Mesendoderm (in vitro differentiated cells): ENCODE results near the gene HLA-DPB1.
A peak's percentile ranks its signal among the peaks of the same experiment; 100 is the strongest.

Experiments used
- DNase-seq: peaks from one replicate; pipeline ENCODE4 v3.0.0; 2013
- H2AK5ac ChIP-seq: 2 replicates; pipeline ENCODE4 v1.6.1; 2013; ENCODE audit warnings: low read length, inconsistent platforms
- H2BK120ac ChIP-seq: 2 replicates; pipeline ENCODE4 v1.6.1; 2013; ENCODE audit warnings: low read depth, mild to moderate bottlenecking, low read length, moderate library complexity, mixed read lengths
- H2BK15ac ChIP-seq: replicated peaks from 2 replicates; pipeline ENCODE4 v1.6.1; 2013; ENCODE audit warnings: low read depth, mild to moderate bottlenecking, moderate library complexity
- H2BK5ac ChIP-seq: 2 replicates; pipeline ENCODE4 v1.6.1; 2013; ENCODE audit warnings: low read length, inconsistent platforms
- H3K18ac ChIP-seq: 2 replicates; pipeline ENCODE4 v1.6.1; 2013; ENCODE audit warnings: mild to moderate bottlenecking, low read length, mixed read lengths
- H3K23ac ChIP-seq: one replicate; pipeline ENCODE4 v1.6.1; 2013; ENCODE audit warnings: low read length
- H3K27ac ChIP-seq: 2 replicates; pipeline ENCODE4 v1.5.1; 2013; ENCODE audit warnings: low read depth, mild to moderate bottlenecking, inconsistent platforms, low read length, moderate library complexity
- H3K27me3 ChIP-seq: 2 replicates; pipeline ENCODE4 v1.6.1; 2013; ENCODE audit warnings: low read length, control low read depth, mild to moderate bottlenecking, inconsistent platforms; ENCODE audit not compliant: insufficient read depth, poor library complexity
- H3K36me3 ChIP-seq: 2 replicates; pipeline ENCODE4 v1.6.1; 2013; ENCODE audit warnings: low read length, inconsistent platforms; ENCODE audit not compliant: control insufficient read depth, insufficient read depth
- H3K4ac ChIP-seq: one replicate; pipeline ENCODE4 v1.6.1; 2013; ENCODE audit warnings: low read depth, mild to moderate bottlenecking, low read length, moderate library complexity
- H3K4me1 ChIP-seq: 2 replicates; pipeline ENCODE4 v1.6.1; 2013; ENCODE audit warnings: low read depth, low read length, inconsistent platforms; ENCODE audit not compliant: control insufficient read depth
- H3K4me2 ChIP-seq: 2 replicates; pipeline ENCODE4 v1.6.1; 2013; ENCODE audit warnings: low read length
- H3K4me3 ChIP-seq: 2 replicates; pipeline ENCODE4 v1.5.1; 2013; ENCODE audit warnings: mild to moderate bottlenecking, low read length
- H3K56ac ChIP-seq: one replicate; pipeline ENCODE4 v1.6.1; 2013; ENCODE audit warnings: low read length
- H3K79me1 ChIP-seq: 2 replicates; pipeline ENCODE4 v1.6.1; 2013; ENCODE audit warnings: low read length, inconsistent platforms
- H3K79me2 ChIP-seq: 2 replicates; pipeline ENCODE4 v1.6.1; 2013; ENCODE audit warnings: mild to moderate bottlenecking, low read length; ENCODE audit not compliant: control insufficient read depth, insufficient read depth
- H3K9ac ChIP-seq: 2 replicates; pipeline ENCODE4 v1.6.1; 2013; ENCODE audit warnings: low read length, inconsistent platforms
- H4K5ac ChIP-seq: one replicate; pipeline ENCODE4 v1.6.1; 2013; ENCODE audit warnings: low read length
- H4K8ac ChIP-seq: one replicate; pipeline ENCODE4 v1.6.1; 2013; ENCODE audit warnings: low read depth, mild to moderate bottlenecking, control low read depth, low read length, moderate library complexity
- WGBS: extraction: QIAGEN DNeasy Blood & Tissue Kit; methylation state at CpG from one replicate; pipeline ENCODE4 v1.1.7; 2013; ENCODE audit warnings: low lambda C conversion rate, missing lambda C conversion rate; ENCODE audit not compliant: insufficient coverage; ENCODE audit errors: extremely low coverage; 5-methylcytosine and 5-hydroxymethylcytosine counted together

The HLA-DPB1 gene

DNA sequence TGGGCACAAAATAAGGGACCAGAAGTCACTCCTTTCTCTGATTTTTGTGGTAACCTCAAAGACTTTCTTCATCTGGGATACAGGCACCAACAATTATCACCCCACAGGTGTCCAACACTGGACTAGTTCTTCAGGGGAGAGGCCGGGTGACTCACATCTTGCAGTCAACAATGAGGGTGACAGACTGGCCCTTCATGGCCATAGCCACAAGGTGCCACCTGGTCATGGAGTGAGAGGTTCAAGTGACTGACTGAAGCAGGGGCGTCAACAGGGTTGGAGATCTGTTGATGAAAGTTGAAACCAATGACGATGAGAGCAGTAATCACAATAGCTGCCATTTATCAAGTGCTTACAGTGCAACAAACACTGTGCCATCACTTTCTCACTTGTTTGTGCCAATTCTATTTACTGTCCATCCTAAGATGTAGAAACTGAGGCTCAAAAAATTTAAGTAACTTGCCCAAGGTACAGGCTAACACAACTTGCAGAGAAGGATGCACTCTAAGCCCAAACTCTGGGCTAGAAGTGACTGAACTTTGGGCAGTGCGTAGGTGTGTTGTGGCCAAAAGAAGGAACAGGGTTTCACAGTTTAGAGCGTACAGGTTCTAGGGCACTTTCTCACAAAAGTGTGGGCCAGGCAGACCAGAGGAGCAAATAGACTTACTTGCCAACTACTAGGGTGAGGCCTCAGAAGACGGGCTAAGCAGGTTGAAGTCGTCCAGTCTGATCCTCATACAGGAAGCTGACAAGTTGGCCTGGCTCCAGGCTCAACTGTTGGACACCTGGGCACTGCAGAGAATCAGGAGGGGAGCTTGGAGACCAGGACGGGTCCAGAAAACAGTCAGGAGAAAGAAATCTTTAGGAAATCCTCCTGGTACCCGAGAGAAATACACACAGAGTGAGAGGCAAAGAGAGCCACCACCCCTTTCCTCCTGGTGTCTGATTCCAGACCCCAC, 30.4 kb downstream of the HLA-DPB1 start:
- Histone ChIP-seq H3K4me3 (no peak overlapping the region), H3K4me1 (no peaks in the 10 kb centered on the region), H3K79me2 (no peaks in the 10 kb centered on the region), H3K27ac (no peak overlapping the region), H2BK120ac (no peak overlapping the region), H3K9ac (no peak overlapping the region), H3K4me2 (no peak overlapping the region), H3K18ac (no peak overlapping the region), H2BK5ac (no peak overlapping the region), H3K56ac (no peak overlapping the region), H3K4ac (no peak overlapping the region), H3K23ac (no peak overlapping the region), H4K8ac (no peak overlapping the region), H2AK5ac (no peak overlapping the region), H2BK15ac (no peak overlapping the region), H3K36me3 (no peaks in the 10 kb centered on the region), H3K27me3 (no peaks in the 10 kb centered on the region), H3K79me1 (no peaks in the 10 kb centered on the region), H4K5ac (no peak overlapping the region)
- no peak for DNase-seq
- WGBS: no CpG with 5 or more reads among the region's 9 CpGs

DNA sequence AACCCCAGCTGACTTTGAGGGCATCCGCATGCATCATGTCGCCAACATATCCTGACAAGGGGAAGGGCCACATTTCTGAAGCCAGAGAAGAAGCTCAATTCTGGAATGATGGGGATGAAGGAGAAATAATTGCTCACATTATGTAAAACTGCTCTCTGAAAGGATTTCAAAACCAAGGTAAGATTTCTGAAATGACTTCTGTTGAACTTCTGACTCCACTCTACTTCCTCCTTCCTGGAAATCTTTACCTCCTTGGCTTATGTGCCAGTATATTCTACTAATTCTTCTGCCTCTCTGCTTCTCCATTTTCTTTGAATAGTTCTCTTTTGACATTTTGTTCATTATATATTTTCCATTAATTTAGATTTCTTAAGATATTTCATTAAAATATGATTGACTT, 31.9 kb downstream of the HLA-DPB1 start:
- no peak overlapping the region for H4K8ac ChIP-seq
- H3K18ac ChIP-seq: no peak overlapping the region
- no peak overlapping the region for H3K56ac ChIP-seq
- no peak overlapping the region for H3K4me3 ChIP-seq
- no peak overlapping the region for H2BK5ac ChIP-seq
- H3K79me2 ChIP-seq: no peaks in the 10 kb centered on the region
- no CpG with 5 or more reads among the region's 2 CpGs for WGBS
- no peak for DNase-seq
- no peak overlapping the region for H3K23ac ChIP-seq
- no peak overlapping the region for H3K27ac ChIP-seq
- H3K4ac ChIP-seq: no peak overlapping the region
- H4K5ac ChIP-seq: no peak overlapping the region
- no peaks in the 10 kb centered on the region for H3K79me1 ChIP-seq
- H2AK5ac ChIP-seq: no peak overlapping the region
- no peaks in the 10 kb centered on the region for H3K36me3 ChIP-seq
- no peak overlapping the region for H3K4me2 ChIP-seq
- H2BK15ac ChIP-seq: no peak overlapping the region
- no peaks in the 10 kb centered on the region for H3K4me1 ChIP-seq
- H2BK120ac ChIP-seq: no peak overlapping the region
- H3K9ac ChIP-seq: no peak overlapping the region
- H3K27me3 ChIP-seq: no peaks in the 10 kb centered on the region

GRCh38 chr6:33108307-33108706, 32.5 kb downstream of the HLA-DPB1 start:
- Histone ChIP-seq H2BK120ac (no peak overlapping the region), H4K8ac (no peak overlapping the region), H3K23ac (no peak overlapping the region), H2AK5ac (no peak overlapping the region), H3K4me2 (no peak overlapping the region), H3K9ac (no peak overlapping the region), H2BK5ac (no peak overlapping the region), H3K79me2 (no peaks in the 10 kb centered on the region), H3K4me3 (no peak overlapping the region), H3K36me3 (no peaks in the 10 kb centered on the region), H2BK15ac (no peak overlapping the region), H3K4ac (no peak overlapping the region), H3K4me1 (no peaks in the 10 kb centered on the region), H3K27me3 (no peaks in the 10 kb centered on the region), H3K56ac (no peak overlapping the region), H3K27ac (no peak overlapping the region), H3K18ac (no peak overlapping the region), H3K79me1 (no peaks in the 10 kb centered on the region), H4K5ac (no peak overlapping the region)
- WGBS: no CpG with 5 or more reads among the region's 2 CpGs
- no peak for DNase-seq

GRCh38 chr6:33112148-33112547, 36.4 kb downstream of the HLA-DPB1 start:
- Histone ChIP-seq H2BK120ac (no peak overlapping the region), H3K9ac (no peak overlapping the region), H3K27ac (no peak overlapping the region), H3K4me3 (no peak overlapping the region), H3K27me3 (no peaks in the 10 kb centered on the region), H2BK15ac (no peak overlapping the region), H3K79me2 (no peaks in the 10 kb centered on the region), H2BK5ac (no peak overlapping the region), H4K8ac (no peak overlapping the region), H3K18ac (no peak overlapping the region), H2AK5ac (no peak overlapping the region), H3K56ac (no peak overlapping the region), H3K4ac (no peak overlapping the region), H3K79me1 (no peaks in the 10 kb centered on the region), H3K4me1 (no peaks in the 10 kb centered on the region), H3K4me2 (no peak overlapping the region), H4K5ac (no peak overlapping the region), H3K36me3 (no peaks in the 10 kb centered on the region), H3K23ac (no peak overlapping the region)
- DNase-seq: peak; percentile 26
- WGBS: no CpG with 5 or more reads among the region's 1 CpG

GRCh38 chr6:33113755-33114154, 38.0 kb downstream of the HLA-DPB1 start:
- Histone ChIP-seq H3K9ac (no peak overlapping the region), H3K4me1 (no peaks in the 10 kb centered on the region), H2AK5ac (no peak overlapping the region), H3K27me3 (no peaks in the 10 kb centered on the region), H3K4me3 (no peak overlapping the region), H2BK120ac (no peak overlapping the region), H4K8ac (no peak overlapping the region), H3K4me2 (no peak overlapping the region), H3K18ac (no peak overlapping the region), H3K27ac (no peak overlapping the region), H3K79me1 (no peaks in the 10 kb centered on the region), H2BK5ac (no peak overlapping the region), H3K23ac (no peak overlapping the region), H3K56ac (no peak overlapping the region), H3K4ac (no peak overlapping the region), H2BK15ac (no peak overlapping the region), H3K79me2 (no peaks in the 10 kb centered on the region), H3K36me3 (no peaks in the 10 kb centered on the region), H4K5ac (no peak overlapping the region)
- no CpG with 5 or more reads among the region's 7 CpGs for WGBS
- DNase-seq: no peak

DNA sequence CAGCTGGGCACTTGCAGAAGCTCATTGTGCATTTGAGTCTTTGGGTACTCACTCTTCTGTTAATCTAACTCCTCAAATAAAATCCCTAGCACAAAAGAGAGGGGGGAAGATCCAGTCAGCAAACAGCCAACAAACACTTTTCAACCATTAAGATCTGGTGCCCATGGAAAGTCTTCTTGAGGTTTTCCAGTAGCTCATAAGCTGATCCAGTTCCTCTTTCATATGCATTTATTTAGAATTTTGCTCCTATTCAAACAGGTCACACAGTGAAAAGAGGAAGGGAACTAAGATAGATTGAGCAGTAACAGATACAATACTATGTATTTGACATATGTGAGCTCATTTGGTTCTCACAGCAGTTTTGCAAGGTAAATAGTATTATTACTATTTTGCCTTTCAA, 38.6 kb downstream of the HLA-DPB1 start:
- H3K4me1 ChIP-seq: no peaks in the 10 kb centered on the region
- H2BK5ac ChIP-seq: no peak overlapping the region
- H3K79me2 ChIP-seq: peaks cover 1% of the 10 kb centered on the region
- no peak overlapping the region for H3K23ac ChIP-seq
- no peak overlapping the region for H2AK5ac ChIP-seq
- no peak overlapping the region for H2BK15ac ChIP-seq
- no peak overlapping the region for H3K4ac ChIP-seq
- no peaks in the 10 kb centered on the region for H3K27me3 ChIP-seq
- no peak overlapping the region for H3K4me2 ChIP-seq
- no peak for DNase-seq
- no peak overlapping the region for H4K5ac ChIP-seq
- H3K9ac ChIP-seq: no peak overlapping the region
- H3K56ac ChIP-seq: no peak overlapping the region
- H2BK120ac ChIP-seq: no peak overlapping the region
- no peak overlapping the region for H3K27ac ChIP-seq
- H4K8ac ChIP-seq: no peak overlapping the region
- no peaks in the 10 kb centered on the region for H3K79me1 ChIP-seq
- H3K36me3 ChIP-seq: no peaks in the 10 kb centered on the region
- H3K18ac ChIP-seq: no peak overlapping the region
- H3K4me3 ChIP-seq: no peak overlapping the region
